HG03469 (cell line): Measurements from ENCODE around the gene YES1.
"Not testable (repeated sequence)": the region's sequence is repeated elsewhere in the genome, so short reads cannot be mapped to it uniquely, and the experiment has no call there.

ENCODE experiments used
- ATAC-seq: cut with Tn5 transposase; IDR thresholded peaks from one replicate; pipeline ENCODE4 v1.9.1; 2021; ENCODE audit warnings: mild to moderate bottlenecking, moderate library complexity, moderate number of reproducible peaks; ENCODE audit not compliant: unreplicated experiment

YES1 gene

GRCh38 chr18:686339-687111 is 125.5 kb downstream of the YES1 start:
- ATAC-seq, result no peak

GRCh38 chr18:685438-685837 is 126.6 kb downstream of the YES1 start:
- no peak for ATAC-seq

- no peak for ATAC-seq
Observed at GRCh38 chr18:683531-683930, 128.5 kb downstream of the YES1 start.

- no peak for ATAC-seq
Observed at GRCh38 chr18:682833-683232, 129.2 kb downstream of the YES1 start.

- not testable (repeated sequence) for ATAC-seq
Observed at GRCh38 chr18:682416-682815, 129.6 kb downstream of the YES1 start.

GRCh38 chr18:681985-682384 is 130.1 kb downstream of the YES1 start:
- peak; percentile 33 for ATAC-seq

- ATAC-seq, result no peak
Observed at GRCh38 chr18:680392-680791, 131.7 kb downstream of the YES1 start.

- no peak for ATAC-seq
Observed at GRCh38 chr18:679516-679915, 132.5 kb downstream of the YES1 start.

- ATAC-seq, result no peak
Observed at GRCh38 chr18:678482-679182, 133.4 kb downstream of the YES1 start.

GRCh38 chr18:677951-678381 is 134.1 kb downstream of the YES1 start:
- no peak for ATAC-seq

GRCh38 chr18:677145-677544 is 134.9 kb downstream of the YES1 start:
- no peak for ATAC-seq

- ATAC-seq, result no peak
Observed at GRCh38 chr18:676736-677135, 135.3 kb downstream of the YES1 start.

GRCh38 chr18:676069-676468 is 136.0 kb downstream of the YES1 start:
- ATAC-seq, result no peak

- ATAC-seq, result no peak
Observed at GRCh38 chr18:675307-675706, 136.7 kb downstream of the YES1 start.

- no peak for ATAC-seq
Observed at GRCh38 chr18:673769-674168, 138.3 kb downstream of the YES1 start.

- ATAC-seq, result no peak
Observed at GRCh38 chr18:673317-673716, 138.7 kb downstream of the YES1 start.
